OCI-LY1 (cell line): ENCODE data around the gene TGM2.

Source experiments
- H2AFZ ChIP-seq: fragments of 200-600 bp; sonication (generic), shearing (Covaris generic); 2 replicates; pipeline ENCODE4 v1.6.0; 2014; ENCODE audit warnings: antibody characterized with exemption, mild to moderate bottlenecking, low read length
- H3F3A ChIP-seq: fragments of 200-600 bp; sonication (generic), shearing (Covaris generic); 2 replicates; pipeline ENCODE4 v1.6.0; 2014; ENCODE audit warnings: mild to moderate bottlenecking, antibody characterized with exemption, low read length, moderate library complexity; ENCODE audit not compliant: insufficient read depth
- H3K27ac ChIP-seq: fragments of 200-600 bp; sonication (generic); 2 replicates; pipeline ENCODE4 v1.5.1; 2014; ENCODE audit warnings: low read length, mixed run types, mild to moderate bottlenecking, low read depth; ENCODE audit not compliant: poor library complexity, severe bottlenecking
- H3K27me3 ChIP-seq: fragments of 200-600 bp; sonication (generic); 2 replicates; pipeline ENCODE4 v1.6.0; 2014; ENCODE audit warnings: antibody characterized with exemption, mild to moderate bottlenecking, low read length, moderate library complexity; ENCODE audit not compliant: insufficient read depth
- H3K36me3 ChIP-seq: fragments of 200-600 bp; sonication (generic); 2 replicates; pipeline ENCODE4 v1.6.1; 2014; ENCODE audit warnings: mild to moderate bottlenecking, antibody characterized with exemption, low read length, moderate library complexity, mixed read lengths; ENCODE audit not compliant: insufficient read depth
- H3K4me1 ChIP-seq: fragments of 200-600 bp; sonication (generic); 2 replicates; pipeline ENCODE4 v1.5.1; 2014; ENCODE audit warnings: mild to moderate bottlenecking, low read length, moderate library complexity; ENCODE audit not compliant: insufficient read depth, severe bottlenecking
- H3K4me2 ChIP-seq: fragments of 200-600 bp; sonication (generic), shearing (Covaris generic); 2 replicates; pipeline ENCODE4 v1.6.1; 2014; ENCODE audit warnings: low read length
- H3K4me3 ChIP-seq: fragments of 200-600 bp; sonication (generic); 2 replicates; pipeline ENCODE4 v1.5.1; 2014; ENCODE audit warnings: low read length, low read depth, mild to moderate bottlenecking, mixed read lengths; ENCODE audit not compliant: poor library complexity, severe bottlenecking
- H3K79me2 ChIP-seq: fragments of 200-600 bp; shearing (Covaris generic); 2 replicates; pipeline ENCODE4 v1.6.1; 2016; ENCODE audit warnings: mixed run types, low read length, mixed read lengths; ENCODE audit not compliant: insufficient read depth
- H3K9ac ChIP-seq: fragments of 200-600 bp; sonication (generic), shearing (Covaris generic); 2 replicates; pipeline ENCODE4 v1.6.1; 2014; ENCODE audit warnings: mild to moderate bottlenecking, low read length, mixed read lengths
- H3K9me2 ChIP-seq: fragments of 200-600 bp; sonication (generic), shearing (Covaris generic); 2 replicates; pipeline ENCODE4 v1.6.1; 2014; ENCODE audit warnings: low read depth, mild to moderate bottlenecking, low read length, mixed read lengths
- H3K9me3 ChIP-seq: fragments of 200-600 bp; shearing (Covaris generic); 2 replicates; pipeline ENCODE4 v1.6.1; 2014; ENCODE audit warnings: low read length, mixed read lengths
- H4K20me1 ChIP-seq: fragments of 200-600 bp; sonication (generic), shearing (Covaris generic); 2 replicates; pipeline ENCODE4 v1.6.0; 2016; ENCODE audit warnings: mild to moderate bottlenecking, low read length; ENCODE audit not compliant: insufficient read depth
- CTCF ChIP-seq: fragments of 200-600 bp; sonication (generic), shearing (Covaris generic); IDR thresholded peaks from 2 replicates; pipeline ENCODE4 v1.5.1; 2017; ENCODE audit warnings: mild to moderate bottlenecking, antibody characterized with exemption, low read length, moderate library complexity, mixed read lengths
- EZH2 ChIP-seq: fragments of 200-600 bp; sonication (generic), shearing (Covaris generic); IDR thresholded peaks from 2 replicates; pipeline ENCODE4 v1.8.0; 2017; ENCODE audit warnings: borderline replicate concordance, mixed run types, mild to moderate bottlenecking, antibody characterized with exemption, low read length, moderate library complexity, mixed read lengths

Gene TGM2

GRCh38 chr20:38192323-38192885 is 27.3 kb upstream of the TGM2 start:
- H4K20me1 ChIP-seq = no peaks in the 10 kb centered on the region
- H3K27me3 ChIP-seq = no peaks in the 10 kb centered on the region
- no peak overlapping the region for H3K9ac ChIP-seq
- H3K4me3 ChIP-seq = no peak overlapping the region
- no peaks in the 10 kb centered on the region for H3K9me2 ChIP-seq
- H3K4me2 ChIP-seq = no peak overlapping the region
- TF ChIP-seq CTCF (no peak), EZH2 (no peak)
- no peak overlapping the region for H2AFZ ChIP-seq
- no peaks in the 10 kb centered on the region for H3K36me3 ChIP-seq
- H3K4me1 ChIP-seq = no peaks in the 10 kb centered on the region
- H3K79me2 ChIP-seq = no peaks in the 10 kb centered on the region
- no peaks in the 10 kb centered on the region for H3K9me3 ChIP-seq
- no peak overlapping the region for H3K27ac ChIP-seq
- H3F3A ChIP-seq = no peaks in the 10 kb centered on the region

GRCh38 chr20:38191654-38192053 is 26.6 kb upstream of the TGM2 start:
- Histone ChIP-seq H3K9ac (no peak overlapping the region), H2AFZ (no peak overlapping the region), H3K9me3 (no peaks in the 10 kb centered on the region), H4K20me1 (no peaks in the 10 kb centered on the region), H3K79me2 (no peaks in the 10 kb centered on the region), H3K4me1 (no peaks in the 10 kb centered on the region), H3K27me3 (no peaks in the 10 kb centered on the region), H3K4me2 (no peak overlapping the region), H3K36me3 (no peaks in the 10 kb centered on the region), H3K27ac (no peak overlapping the region), H3K4me3 (no peak overlapping the region), H3K9me2 (no peaks in the 10 kb centered on the region), H3F3A (no peaks in the 10 kb centered on the region)
- no peak for TF ChIP-seq CTCF
- TF ChIP-seq EZH2 = no peak

- no peaks in the 10 kb centered on the region for H3K36me3 ChIP-seq
- no peaks in the 10 kb centered on the region for H3K9me2 ChIP-seq
- H2AFZ ChIP-seq = no peak overlapping the region
- no peaks in the 10 kb centered on the region for H3F3A ChIP-seq
- no peak overlapping the region for H3K4me2 ChIP-seq
- no peaks in the 10 kb centered on the region for H3K27me3 ChIP-seq
- TF ChIP-seq CTCF = no peak
- TF ChIP-seq EZH2 = no peak
- no peak overlapping the region for H3K4me3 ChIP-seq
- no peaks in the 10 kb centered on the region for H3K4me1 ChIP-seq
- H3K27ac ChIP-seq = no peak overlapping the region
- H3K9ac ChIP-seq = no peak overlapping the region
- H3K9me3 ChIP-seq = no peaks in the 10 kb centered on the region
- no peaks in the 10 kb centered on the region for H4K20me1 ChIP-seq
- no peaks in the 10 kb centered on the region for H3K79me2 ChIP-seq
These were observed 25.9 kb upstream of the TGM2 start for GRCh38 chr20:38190936-38191371.
